ENCODE data around the gene FBF1.
"Not testable (repeated sequence)": the region's sequence is repeated elsewhere in the genome, so short reads cannot be mapped to it uniquely, and the experiment has no call there.

DNA sequence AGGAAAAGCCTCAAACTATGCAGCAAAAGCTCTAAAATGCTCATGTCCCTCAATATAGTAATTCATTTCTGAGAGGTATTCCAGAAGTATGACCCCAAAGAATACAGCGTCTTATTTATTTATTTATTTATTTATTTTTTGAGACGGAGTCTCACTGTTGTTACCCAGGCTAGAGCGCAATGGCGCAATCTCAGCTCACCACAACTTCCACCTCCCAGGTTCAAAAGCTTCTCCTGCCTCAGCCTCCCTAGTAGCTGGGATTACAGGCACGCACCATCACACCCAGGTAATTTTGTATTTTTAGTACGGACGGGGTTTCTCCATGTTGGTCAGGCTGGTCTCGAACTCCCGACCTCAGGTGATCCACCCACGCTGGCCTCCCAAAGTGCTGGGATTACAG is 28.2 kb upstream of the FBF1 start:
- TF ChIP-seq, protein P1, sequence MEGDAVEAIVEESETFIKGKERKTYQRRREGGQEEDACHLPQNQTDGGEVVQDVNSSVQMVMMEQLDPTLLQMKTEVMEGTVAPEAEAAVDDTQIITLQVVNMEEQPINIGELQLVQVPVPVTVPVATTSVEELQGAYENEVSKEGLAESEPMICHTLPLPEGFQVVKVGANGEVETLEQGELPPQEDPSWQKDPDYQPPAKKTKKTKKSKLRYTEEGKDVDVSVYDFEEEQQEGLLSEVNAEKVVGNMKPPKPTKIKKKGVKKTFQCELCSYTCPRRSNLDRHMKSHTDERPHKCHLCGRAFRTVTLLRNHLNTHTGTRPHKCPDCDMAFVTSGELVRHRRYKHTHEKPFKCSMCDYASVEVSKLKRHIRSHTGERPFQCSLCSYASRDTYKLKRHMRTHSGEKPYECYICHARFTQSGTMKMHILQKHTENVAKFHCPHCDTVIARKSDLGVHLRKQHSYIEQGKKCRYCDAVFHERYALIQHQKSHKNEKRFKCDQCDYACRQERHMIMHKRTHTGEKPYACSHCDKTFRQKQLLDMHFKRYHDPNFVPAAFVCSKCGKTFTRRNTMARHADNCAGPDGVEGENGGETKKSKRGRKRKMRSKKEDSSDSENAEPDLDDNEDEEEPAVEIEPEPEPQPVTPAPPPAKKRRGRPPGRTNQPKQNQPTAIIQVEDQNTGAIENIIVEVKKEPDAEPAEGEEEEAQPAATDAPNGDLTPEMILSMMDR (conservative IDR thresholded peaks at IDR 0.05; ENCODE audit: low read length), result not testable (repeated sequence)
- TF ChIP-seq EZH2phosphoT487 (IDR thresholded peaks at IDR 0.05; ENCODE audit: borderline replicate concordance), result not testable (repeated sequence)
